H1 (cell line): ENCODE measurements around the gene EML5. TPM values are rescaled to one million over a fixed set of nuclear protein-coding genes. Genes with fewer than 3 reads are reported as not detected.

Experiments used
- EGR1 ChIP-seq: IDR thresholded peaks from 2 replicates; pipeline ENCODE4 v1.6.1; 2011; ENCODE audit warnings: low read depth, low read length, borderline replicate concordance
- EP300 ChIP-seq, 2 experiments: IDR thresholded peaks; 1 replicate in 1 of 2; 2 replicates in 1 of 2; pipeline ENCODE4 v1.6.1; 2011 to 2012; ENCODE audit warnings: low read depth in 2 of 2, low read length in 2 of 2, mild to moderate bottlenecking in 2 of 2, borderline replicate concordance in 1 of 2, inconsistent platforms in 1 of 2, moderate library complexity in 1 of 2
- POU5F1 ChIP-seq: IDR thresholded peaks from 2 replicates; pipeline ENCODE4 v1.6.1; 2011; ENCODE audit warnings: low read depth, mild to moderate bottlenecking, low read length, moderate library complexity
- SUZ12 ChIP-seq: fragments of 200-600 bp; sonication (generic); IDR thresholded peaks from 2 replicates; pipeline ENCODE4 v1.6.1; 2012; ENCODE audit warnings: mild to moderate bottlenecking, inconsistent platforms, low read length, moderate library complexity, mixed read lengths
- polyA plus RNA-seq, 7 experiments: library from polyadenylated mRNA; depleted of rRNA in 3 of 7; stranded (reverse) in 5 of 7; unstranded in 2 of 7; fragments of >200 nt in 5 of 7; fragments of 200-250 nt in 2 of 7; gene quantifications; 1 replicate in 5 of 7; 2 replicates in 1 of 7; 4 replicates in 1 of 7; pipeline versions ENCODE4 v1.2.1 to v1.2.3, GENCODE V29; 2011 to 2013; ENCODE audit warnings: missing spikeins in 2 of 7, mixed read lengths in 2 of 7
- total RNA-seq: library from RNA; stranded (reverse); fragmentation: NEBNext Ultra II Directional; extraction: Animal tissue kit (Norgen Biotek cat#: 25700); gene quantifications from 2 replicates; pipeline ENCODE4 v1.2.1, GENCODE V29; 2021

EML5 gene
- total and polyA plus RNA-seq, 2 of the 8 experiments (the other 6 are each of a cell fraction or from before 2014, with no cell fraction given) = 0.39 to 0.88 TPM

DNA sequence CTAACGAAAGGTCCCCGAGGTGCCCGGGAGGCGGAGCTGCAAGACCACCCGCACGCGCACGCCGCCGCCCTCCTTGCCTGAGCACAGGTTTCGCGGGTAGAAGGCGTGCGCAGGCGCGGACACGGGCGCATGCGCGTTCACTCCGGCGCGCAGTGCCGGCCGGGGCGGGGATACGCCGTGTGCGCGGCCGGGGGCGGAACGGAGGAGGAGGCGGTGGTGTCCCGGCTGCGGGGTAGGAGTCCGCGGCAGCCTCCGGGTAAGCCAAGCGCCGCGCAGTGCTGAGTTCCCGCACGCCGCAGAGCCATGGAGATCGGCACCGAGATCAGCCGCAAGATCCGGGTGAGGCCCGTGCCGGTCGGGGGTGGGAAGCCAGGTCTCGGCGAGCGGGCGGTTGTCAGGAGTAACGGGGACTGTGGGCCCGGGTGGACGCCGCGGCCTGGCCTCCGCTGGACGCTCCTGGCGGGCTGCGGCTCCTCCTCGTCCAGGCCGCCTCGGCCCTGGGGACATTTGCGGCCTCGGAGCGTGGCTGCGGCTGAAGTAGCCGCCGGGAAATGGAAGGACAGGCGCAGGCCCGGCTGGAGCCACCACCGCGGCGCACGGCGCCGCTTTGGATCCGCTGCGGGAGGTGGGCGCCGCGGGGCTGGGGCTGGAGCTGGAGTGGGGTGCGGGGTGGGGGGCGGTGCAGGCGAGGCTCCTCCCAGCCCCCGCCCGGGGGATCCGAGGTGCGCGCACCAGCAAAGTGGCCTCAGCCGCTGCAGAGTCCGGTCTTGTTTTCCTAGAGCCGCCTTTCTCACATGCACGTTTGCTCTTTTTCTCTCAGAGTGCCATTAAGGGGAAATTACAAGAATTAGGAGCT is 229.7 kb downstream of the EML5 start, which contains the start of gene ZC3H14 (continued):
- TF ChIP-seq SUZ12 (no peak), EGR1 (peak; percentile 64; the same call in 1 of the 2 replicates), EP300 (IDR thresholded peaks at IDR 0.05; ENCODE audit: borderline replicate concordance in 1 of 2, low read depth in 2 of 2, low read length in 2 of 2) (peak in 1 of 2 experiments; percentile 18; a peak in 1 of 3 replicates), POU5F1 (no peak)
